Astrocyte (in vitro differentiated cells and primary cell): ENCODE results near the gene PLEK2. TPM values are rescaled to one million over a fixed set of nuclear protein-coding genes. Genes with fewer than 3 reads are reported as not detected.

Source experiments
- DNase-seq: peaks from one replicate; pipeline ENCODE4 v3.0.0-alpha.2; 2010; ENCODE audit warnings: low read depth
- FAIRE-seq: peaks from 2 replicates; lab custom pipeline; 2011; peaks lifted over from hg19 to GRCh38; lab: Jason Lieb, UNC
- H2AFZ ChIP-seq: 2 replicates; pipeline ENCODE4 v1.6.0; 2012; ENCODE audit warnings: low read depth, low read length, inconsistent platforms
- H3K27ac ChIP-seq: 2 replicates; pipeline ENCODE4 v1.5.1; 2011; ENCODE audit warnings: low read depth, low read length, inconsistent platforms
- H3K27me3 ChIP-seq: 2 replicates; pipeline ENCODE4 v1.6.0; 2011; ENCODE audit warnings: low read length, inconsistent platforms; ENCODE audit not compliant: insufficient read depth
- H3K36me3 ChIP-seq: 2 replicates; pipeline ENCODE4 v1.5.1; 2011; ENCODE audit warnings: low read length, inconsistent platforms; ENCODE audit not compliant: insufficient read depth
- H3K4me1 ChIP-seq: 2 replicates; pipeline ENCODE4 v1.5.1; 2011; ENCODE audit warnings: low read length, inconsistent platforms; ENCODE audit not compliant: insufficient read depth
- H3K4me2 ChIP-seq: 2 replicates; pipeline ENCODE4 v1.6.0; 2012; ENCODE audit warnings: low read length, inconsistent platforms
- H3K4me3 ChIP-seq: 2 replicates; pipeline ENCODE4 v1.5.1; 2011; ENCODE audit warnings: low read depth, mild to moderate bottlenecking, low read length, inconsistent platforms; ENCODE audit not compliant: insufficient read depth
- H3K79me2 ChIP-seq: 2 replicates; pipeline ENCODE4 v1.6.0; 2012; ENCODE audit warnings: mild to moderate bottlenecking, low read length, inconsistent platforms; ENCODE audit not compliant: insufficient read depth
- H3K9ac ChIP-seq: 2 replicates; pipeline ENCODE4 v1.6.0; 2012; ENCODE audit warnings: mild to moderate bottlenecking, low read length, inconsistent platforms
- H3K9me3 ChIP-seq: 2 replicates; pipeline ENCODE4 v1.5.1; 2012; ENCODE audit warnings: low read depth, mild to moderate bottlenecking, low read length, inconsistent platforms; ENCODE audit not compliant: insufficient read depth
- H4K20me1 ChIP-seq: 2 replicates; pipeline ENCODE4 v1.6.0; 2012; ENCODE audit warnings: low read length, inconsistent platforms; ENCODE audit not compliant: insufficient read depth
- H3K27ac Mint-ChIP-seq: one replicate; pipeline ENCODE4 v1.8.0; 2021; ENCODE audit warnings: mild to moderate bottlenecking, mixed read lengths; ENCODE audit not compliant: unreplicated experiment
- H3K27me3 Mint-ChIP-seq: one replicate; pipeline ENCODE4 v1.8.0; 2021; ENCODE audit warnings: low read depth, mixed read lengths; ENCODE audit not compliant: unreplicated experiment
- H3K36me3 Mint-ChIP-seq: one replicate; pipeline ENCODE4 v1.8.0; 2021; ENCODE audit warnings: low read depth, mixed read lengths; ENCODE audit not compliant: unreplicated experiment
- H3K4me1 Mint-ChIP-seq: one replicate; pipeline ENCODE4 v1.8.0; 2021; ENCODE audit warnings: low read depth, mixed read lengths; ENCODE audit not compliant: unreplicated experiment
- H3K4me3 Mint-ChIP-seq: one replicate; pipeline ENCODE4 v1.8.0; 2021; ENCODE audit warnings: mild to moderate bottlenecking, moderate library complexity, mixed read lengths; ENCODE audit not compliant: unreplicated experiment
- H3K9me3 Mint-ChIP-seq: one replicate; pipeline ENCODE4 v1.8.0; 2021; ENCODE audit warnings: mild to moderate bottlenecking, mixed read lengths; ENCODE audit not compliant: unreplicated experiment
- EZH2 ChIP-seq: IDR thresholded peaks from 2 replicates; pipeline ENCODE4 v1.6.1; 2012; ENCODE audit warnings: mild to moderate bottlenecking, low read length, inconsistent platforms; ENCODE audit not compliant: insufficient read depth
- total RNA-seq: library from RNA; stranded (reverse); gene quantifications from 2 replicates; pipeline ENCODE4 v1.2.1, GENCODE V29; 2021
- TF ChIP-seq, protein P1 (sequence below): IDR thresholded peaks from 2 replicates; pipeline ENCODE4 v1.5.1; 2011; ENCODE audit warnings: low read depth, mild to moderate bottlenecking, inconsistent platforms, low read length, moderate library complexity; ENCODE audit not compliant: insufficient read depth

Gene PLEK2
- total RNA-seq, 1 donor from 2014 or later = 1.3 TPM

DNA sequence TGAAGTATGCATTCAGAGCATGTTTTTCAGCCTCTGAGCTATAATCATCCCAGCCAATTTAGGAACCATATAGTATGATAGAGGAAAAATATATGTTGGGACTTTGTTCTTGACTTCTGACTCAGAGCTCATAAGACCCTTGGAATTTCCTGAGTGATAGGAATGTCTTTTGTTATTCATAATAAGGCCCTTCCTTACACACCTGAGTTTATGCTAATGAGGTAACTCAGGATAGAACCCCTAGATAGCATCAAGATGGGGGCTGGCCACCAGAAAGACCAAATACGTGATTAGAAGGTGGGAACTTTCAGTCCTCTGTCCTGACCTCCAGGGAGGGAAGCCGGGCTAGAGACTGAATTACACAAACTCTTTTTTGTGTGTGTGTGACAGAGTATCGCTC, 32.4 kb upstream of the PLEK2 start:
- TF ChIP-seq, protein P1, sequence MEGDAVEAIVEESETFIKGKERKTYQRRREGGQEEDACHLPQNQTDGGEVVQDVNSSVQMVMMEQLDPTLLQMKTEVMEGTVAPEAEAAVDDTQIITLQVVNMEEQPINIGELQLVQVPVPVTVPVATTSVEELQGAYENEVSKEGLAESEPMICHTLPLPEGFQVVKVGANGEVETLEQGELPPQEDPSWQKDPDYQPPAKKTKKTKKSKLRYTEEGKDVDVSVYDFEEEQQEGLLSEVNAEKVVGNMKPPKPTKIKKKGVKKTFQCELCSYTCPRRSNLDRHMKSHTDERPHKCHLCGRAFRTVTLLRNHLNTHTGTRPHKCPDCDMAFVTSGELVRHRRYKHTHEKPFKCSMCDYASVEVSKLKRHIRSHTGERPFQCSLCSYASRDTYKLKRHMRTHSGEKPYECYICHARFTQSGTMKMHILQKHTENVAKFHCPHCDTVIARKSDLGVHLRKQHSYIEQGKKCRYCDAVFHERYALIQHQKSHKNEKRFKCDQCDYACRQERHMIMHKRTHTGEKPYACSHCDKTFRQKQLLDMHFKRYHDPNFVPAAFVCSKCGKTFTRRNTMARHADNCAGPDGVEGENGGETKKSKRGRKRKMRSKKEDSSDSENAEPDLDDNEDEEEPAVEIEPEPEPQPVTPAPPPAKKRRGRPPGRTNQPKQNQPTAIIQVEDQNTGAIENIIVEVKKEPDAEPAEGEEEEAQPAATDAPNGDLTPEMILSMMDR = no peak
- TF ChIP-seq EZH2 = no peak
- Histone ChIP-seq H3K27ac (no peak overlapping the region), H3K4me2 (no peak overlapping the region)

DNA sequence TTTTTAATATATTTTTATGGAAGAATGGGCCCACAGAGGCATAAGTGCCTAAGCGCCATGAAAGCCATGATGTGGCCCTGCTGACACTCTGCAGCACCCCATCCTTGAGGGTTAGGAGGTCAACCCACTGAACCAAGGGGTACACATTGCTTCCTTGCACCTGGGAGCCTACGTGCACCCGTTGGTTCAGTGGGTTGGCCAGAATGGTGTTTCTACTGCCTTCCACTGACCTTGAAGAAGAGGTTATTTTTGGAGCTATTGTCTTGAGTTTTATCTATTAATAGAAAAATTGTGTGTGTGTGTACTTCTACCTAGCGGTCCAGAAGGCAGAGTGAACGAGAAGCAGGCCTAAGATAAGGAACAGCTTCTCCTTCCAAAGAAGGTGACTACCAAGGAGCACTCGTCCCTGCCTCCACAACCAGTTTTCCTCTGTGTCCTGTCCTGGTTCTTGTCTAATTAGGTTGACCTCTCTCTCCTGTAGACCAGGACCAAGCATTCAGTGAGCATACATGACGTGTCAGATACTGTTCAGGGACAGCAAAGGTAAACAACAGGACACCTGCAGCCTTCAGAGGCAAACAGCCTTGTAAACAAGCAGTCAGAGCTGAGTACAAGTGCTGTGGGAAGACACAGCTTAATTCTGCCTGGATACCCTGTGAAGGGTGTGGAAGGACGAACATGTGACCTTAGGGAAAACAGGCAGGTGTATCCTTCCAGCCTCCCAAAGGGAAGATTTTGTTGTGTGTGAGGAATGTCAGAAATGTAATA, 30.4 kb upstream of the PLEK2 start:
- no peaks in the 10 kb centered on the region for H3K36me3 Mint-ChIP-seq
- Histone ChIP-seq H3K36me3 (no peaks in the 10 kb centered on the region), H3K9me3 (no peaks in the 10 kb centered on the region), H3K4me3 (no peak overlapping the region), H3K27ac (no peak overlapping the region), H2AFZ (no peak overlapping the region), H3K79me2 (no peaks in the 10 kb centered on the region), H3K9ac (no peak overlapping the region), H3K27me3 (peaks cover 3% of the 10 kb centered on the region), H4K20me1 (no peaks in the 10 kb centered on the region), H3K4me1 (peaks cover 5% of the 10 kb centered on the region), H3K4me2 (no peak overlapping the region)
- H3K27ac Mint-ChIP-seq = no peak overlapping the region
- no peaks in the 10 kb centered on the region for H3K9me3 Mint-ChIP-seq
- peaks cover 4% of the 10 kb centered on the region for H3K4me1 Mint-ChIP-seq
- DNase-seq (no peak), FAIRE-seq (no peak)
- TF ChIP-seq, protein P1 = no peak
- no peak for TF ChIP-seq EZH2
- no peak overlapping the region for H3K4me3 Mint-ChIP-seq
- peaks cover 25% of the 10 kb centered on the region for H3K27me3 Mint-ChIP-seq

More for the DNA sequence above, 32.4 kb upstream of the PLEK2 start:
- no peaks in the 10 kb centered on the region for H3K36me3 Mint-ChIP-seq
- no peak overlapping the region for H3K27ac Mint-ChIP-seq
- Histone ChIP-seq H3K4me3 (no peak overlapping the region), H3K9ac (no peak overlapping the region), H4K20me1 (no peaks in the 10 kb centered on the region), H2AFZ (no peak overlapping the region), H3K4me1 (peaks cover 5% of the 10 kb centered on the region), H3K79me2 (no peaks in the 10 kb centered on the region), H3K27me3 (peaks cover 2% of the 10 kb centered on the region), H3K36me3 (no peaks in the 10 kb centered on the region), H3K9me3 (no peaks in the 10 kb centered on the region)
- peaks cover 4% of the 10 kb centered on the region for H3K4me1 Mint-ChIP-seq
- peaks cover 17% of the 10 kb centered on the region for H3K27me3 Mint-ChIP-seq
- FAIRE-seq (no peak), DNase-seq (no peak)
- no peaks in the 10 kb centered on the region for H3K9me3 Mint-ChIP-seq
- H3K4me3 Mint-ChIP-seq = no peak overlapping the region

DNA sequence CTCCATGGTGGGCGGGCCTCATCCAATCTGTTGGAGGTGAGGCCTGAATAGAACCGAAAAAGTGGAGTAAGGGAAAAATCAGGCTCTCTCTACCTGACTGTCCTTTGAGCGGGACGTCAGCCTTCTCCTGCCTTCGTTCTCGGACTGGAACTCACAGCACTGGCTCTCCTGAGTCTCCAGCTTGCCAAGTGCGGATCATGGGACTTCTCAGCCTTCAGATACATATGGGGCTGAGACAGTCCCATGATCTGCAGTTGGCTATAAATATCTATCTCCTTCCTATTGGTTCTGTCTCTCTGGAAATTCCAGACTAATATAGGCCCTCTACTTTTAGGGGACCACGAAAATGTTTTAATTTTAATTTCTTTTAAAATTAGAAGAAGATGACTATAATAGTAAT, 29.7 kb upstream of the PLEK2 start:
- no peak overlapping the region for H2AFZ ChIP-seq
- no peaks in the 10 kb centered on the region for H4K20me1 ChIP-seq
- peaks cover 5% of the 10 kb centered on the region for H3K27me3 ChIP-seq
- H3K36me3 ChIP-seq = no peaks in the 10 kb centered on the region
- FAIRE-seq (no peak), DNase-seq (no peak)
- H3K4me3 Mint-ChIP-seq = no peak overlapping the region
- peaks cover 5% of the 10 kb centered on the region for H3K4me1 ChIP-seq
- H3K9me3 ChIP-seq = no peaks in the 10 kb centered on the region
- TF ChIP-seq, protein P1 = no peak
- no peak for TF ChIP-seq EZH2
- peaks cover 26% of the 10 kb centered on the region for H3K27me3 Mint-ChIP-seq
- H3K9me3 Mint-ChIP-seq = no peaks in the 10 kb centered on the region
- H3K27ac Mint-ChIP-seq = no peak overlapping the region
- H3K4me3 ChIP-seq = no peak overlapping the region
- no peak overlapping the region for H3K4me2 ChIP-seq
- H3K79me2 ChIP-seq = no peaks in the 10 kb centered on the region
- H3K9ac ChIP-seq = no peak overlapping the region
- H3K4me1 Mint-ChIP-seq = peaks cover 4% of the 10 kb centered on the region
- H3K36me3 Mint-ChIP-seq = no peaks in the 10 kb centered on the region
- no peak overlapping the region for H3K27ac ChIP-seq
